ENCODE results near the gene RCOR1. TPM values are rescaled to one million over a fixed set of nuclear protein-coding genes. Genes with fewer than 3 reads are reported as not detected.

RCOR1 gene
- total and polyA plus RNA-seq, 2 of the 8 experiments (the other 6 are each of a cell fraction or from before 2014, with no cell fraction given), result 12.3 to 26.3 TPM

- TF ChIP-seq GTF2F1 (IDR thresholded peaks at IDR 0.05; ENCODE audit: borderline replicate concordance, low read depth, low read length), result no peak
- no peak for TF ChIP-seq E2F6 (IDR thresholded peaks at IDR 0.05)
- no peak for TF ChIP-seq HDAC2 (IDR thresholded peaks at IDR 0.05; ENCODE audit: borderline replicate concordance in 1 of 2, low read depth in 2 of 2, low read length in 2 of 2)
- TF ChIP-seq SIX5 (IDR thresholded peaks at IDR 0.05; ENCODE audit: low read depth, low read length), result no peak
Observed at GRCh38 chr14:102671410-102671809, 79.0 kb downstream of the RCOR1 start (continued).
